Right forelimb (tissue), 1 donor: ENCODE measurements around the gene KLHL41.
A peak's percentile ranks its signal among the peaks of the same experiment; 100 is the strongest.
"Not testable (repeated sequence)": the region's sequence is repeated elsewhere in the genome, so short reads cannot be mapped to it uniquely, and the experiment has no call there.

Experiments
- DNase-seq: peaks from one replicate; pipeline ENCODE4 v3.0.0-alpha.2; 2018

The KLHL41 gene

DNA sequence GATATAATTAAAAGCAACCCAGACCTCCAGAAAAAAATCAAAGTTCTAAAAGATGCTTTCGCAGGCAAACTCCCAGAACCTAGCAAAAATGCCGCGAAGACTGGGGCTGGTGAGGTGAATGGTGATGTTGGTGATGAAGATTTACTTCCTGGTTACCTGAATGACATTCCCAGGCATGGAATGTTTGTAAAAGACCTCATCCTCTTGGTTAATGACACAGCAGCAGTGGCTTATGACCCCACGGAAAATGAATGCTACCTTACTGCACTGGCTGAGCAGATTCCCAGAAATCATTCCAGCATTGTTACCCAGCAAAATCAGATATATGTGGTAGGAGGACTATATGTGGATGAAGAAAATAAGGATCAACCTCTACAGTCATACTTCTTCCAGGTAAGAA is 994 bp downstream of the KLHL41 start:
- no peak for DNase-seq

DNA sequence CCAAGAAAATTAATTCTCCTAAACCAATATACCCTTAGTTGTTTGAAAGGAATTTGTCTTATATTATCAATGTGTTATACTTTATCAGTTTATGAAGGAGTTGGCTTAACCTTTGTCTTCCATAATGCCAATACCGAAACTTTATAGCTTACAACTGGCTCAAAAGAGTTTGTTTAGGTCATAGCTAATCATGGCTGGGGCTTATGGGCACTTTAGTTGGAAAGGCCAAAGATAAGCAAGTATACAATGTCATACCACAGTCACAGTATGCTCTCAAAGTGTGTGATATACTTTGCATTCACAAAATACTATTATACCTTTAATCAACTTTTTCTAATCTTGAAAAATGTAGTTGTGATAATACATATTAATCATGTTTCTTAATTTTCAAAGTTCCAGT is 2.3 kb downstream of the KLHL41 start:
- DNase-seq: no peak

DNA sequence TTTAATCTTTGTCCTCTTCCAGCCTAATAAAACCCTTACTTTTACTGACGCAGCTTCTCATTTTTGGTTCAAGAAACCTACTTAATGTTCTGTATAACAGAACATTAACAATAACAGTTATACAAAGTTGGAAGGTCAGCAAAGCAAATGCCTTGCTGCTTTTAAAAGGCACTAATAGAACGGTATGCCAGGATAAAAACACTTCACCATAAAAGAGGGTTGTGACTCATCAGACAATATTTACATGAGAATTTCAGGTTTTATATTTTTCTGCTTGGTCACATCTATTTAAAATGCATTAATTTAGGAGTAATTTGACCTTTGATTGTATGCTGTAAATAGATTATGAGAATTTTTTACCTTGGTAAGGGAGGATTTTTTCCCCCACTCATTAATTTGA is 3.0 kb downstream of the KLHL41 start:
- DNase-seq: no peak

DNA sequence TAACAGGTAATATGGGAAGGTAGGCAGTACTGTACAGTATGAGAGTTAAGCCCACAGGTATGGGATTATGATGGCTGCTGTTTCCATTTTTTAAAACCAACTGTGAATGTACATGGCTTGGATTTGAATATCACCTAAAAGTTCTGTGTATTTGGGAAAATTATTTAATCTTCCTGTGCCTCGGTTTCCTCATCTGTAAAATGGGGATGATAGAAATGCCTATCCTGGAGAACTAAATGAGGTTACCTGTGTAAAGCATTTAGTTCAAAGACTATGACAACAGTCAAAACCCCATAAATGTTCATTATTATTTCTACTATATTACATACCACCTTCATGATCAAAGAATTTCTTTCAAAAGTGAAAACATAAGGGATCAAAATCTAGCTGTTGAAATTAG is 3.6 kb downstream of the KLHL41 start:
- DNase-seq: no peak

DNA sequence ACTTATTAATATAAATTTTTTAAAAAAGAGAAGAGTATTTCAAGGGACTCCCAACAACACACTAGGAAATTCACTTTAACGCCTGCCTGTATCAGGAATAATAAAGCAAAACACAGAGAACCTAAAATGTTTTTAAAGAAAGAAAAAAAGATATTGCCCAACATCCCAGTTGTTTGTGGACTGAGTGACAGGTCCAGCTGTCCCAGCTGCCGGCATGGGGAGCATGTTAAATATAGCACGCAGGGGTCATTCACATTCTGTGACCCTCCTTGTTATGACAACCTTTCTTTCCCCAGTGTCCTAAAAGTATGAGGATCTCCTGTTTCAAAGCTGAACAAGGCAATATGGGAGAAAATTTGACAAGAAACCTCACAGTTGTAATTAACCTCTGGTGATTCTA is 4.4 kb downstream of the KLHL41 start:
- DNase-seq: no peak

DNA sequence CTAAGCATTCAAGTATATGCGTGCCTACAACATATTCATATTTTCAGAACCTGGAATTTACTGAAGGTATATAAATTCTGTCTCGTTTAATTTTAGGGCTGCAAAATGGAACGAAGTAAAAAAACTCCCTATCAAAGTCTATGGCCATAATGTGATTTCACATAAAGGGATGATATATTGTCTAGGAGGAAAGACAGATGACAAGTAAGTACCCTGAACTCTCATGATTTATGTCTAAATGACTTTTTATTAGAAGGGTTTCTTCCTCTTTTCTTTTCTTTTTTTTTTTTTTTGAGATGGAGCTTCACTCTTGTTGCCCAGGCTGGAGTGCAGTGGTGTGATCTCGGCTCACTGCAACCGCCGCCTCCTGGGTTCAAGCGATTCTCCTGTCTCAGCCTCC is 5.3 kb downstream of the KLHL41 start:
- not testable (repeated sequence) for DNase-seq

DNA sequence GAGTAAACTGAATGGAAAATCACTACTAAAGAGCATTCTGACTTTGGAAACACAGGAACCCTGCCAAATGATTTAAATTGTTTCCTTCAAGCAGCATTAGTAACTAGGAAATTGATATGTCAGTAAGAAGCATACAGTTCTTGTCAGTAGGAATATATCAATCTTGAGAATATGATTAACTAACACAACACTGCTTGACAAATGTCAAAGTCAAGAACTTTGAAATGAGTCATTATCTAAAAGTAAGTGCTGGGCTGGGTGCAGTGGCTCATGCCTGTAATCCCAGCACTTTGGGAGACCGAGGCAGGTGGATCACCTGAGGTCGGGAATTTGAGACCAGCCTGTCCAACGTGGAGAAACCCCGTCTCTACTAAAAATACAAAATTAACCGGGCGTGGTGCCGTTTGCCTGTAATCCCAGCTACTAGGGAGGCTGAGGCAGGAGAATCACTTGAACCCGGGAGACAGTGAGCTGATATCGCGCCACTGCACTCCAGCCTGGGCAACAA is 7.0 kb downstream of the KLHL41 start:
- DNase-seq: not testable (repeated sequence)

DNA sequence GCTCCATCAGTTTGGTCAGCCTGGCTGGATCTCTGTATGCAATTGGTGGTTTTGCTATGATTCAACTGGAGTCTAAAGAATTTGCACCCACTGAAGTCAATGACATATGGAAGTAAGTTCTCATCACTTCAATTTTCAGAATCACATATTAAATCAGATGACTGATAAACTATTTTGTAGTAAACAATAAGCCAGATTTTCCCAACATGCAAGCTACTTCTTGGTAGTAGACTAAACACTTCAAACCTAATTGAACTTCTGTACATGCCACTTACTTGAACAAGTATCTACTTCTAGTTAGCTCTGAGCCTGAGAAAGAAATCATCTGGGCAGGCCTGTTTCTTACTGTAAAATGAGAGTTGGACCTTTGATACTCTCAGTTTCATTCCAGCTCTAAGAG is 11.4 kb downstream of the KLHL41 start:
- DNase-seq: no peak

DNA sequence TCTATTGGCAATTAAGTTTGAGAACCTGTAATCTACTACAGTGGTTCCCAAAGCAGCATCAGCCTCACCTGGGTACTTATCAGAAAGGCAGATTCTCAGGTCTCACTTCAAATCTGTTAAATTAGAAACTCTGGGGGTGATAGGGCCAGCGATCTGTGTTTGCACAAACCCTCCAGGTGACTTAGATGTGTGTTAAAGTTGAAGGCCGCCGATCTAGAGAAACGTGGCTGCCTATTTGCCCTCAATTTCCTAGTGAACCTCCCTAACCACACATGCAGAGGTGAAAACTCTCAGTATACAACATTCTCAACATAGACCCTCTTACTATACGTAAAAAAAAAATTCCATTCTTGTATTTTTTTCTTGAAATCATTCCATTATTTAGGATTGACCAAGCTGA is 14.2 kb downstream of the KLHL41 start:
- DNase-seq: no peak

DNA sequence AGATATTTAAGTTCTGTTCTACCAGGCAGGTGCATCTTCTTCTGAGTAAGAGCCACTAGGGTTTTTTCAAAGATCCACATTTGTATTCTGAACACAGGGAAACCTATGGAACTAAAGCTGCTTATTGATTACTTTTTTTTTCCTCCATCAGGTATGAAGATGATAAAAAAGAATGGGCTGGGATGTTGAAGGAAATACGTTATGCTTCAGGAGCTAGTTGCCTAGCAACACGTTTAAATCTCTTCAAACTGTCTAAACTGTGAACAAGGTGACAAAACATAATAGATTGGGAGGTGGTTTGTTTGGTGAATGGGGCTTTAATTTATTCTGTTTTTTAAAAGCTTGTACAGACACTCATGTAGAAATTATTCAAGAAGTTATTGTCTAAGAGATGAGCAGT is 15.9 kb downstream of the KLHL41 start:
- no peak for DNase-seq

DNA sequence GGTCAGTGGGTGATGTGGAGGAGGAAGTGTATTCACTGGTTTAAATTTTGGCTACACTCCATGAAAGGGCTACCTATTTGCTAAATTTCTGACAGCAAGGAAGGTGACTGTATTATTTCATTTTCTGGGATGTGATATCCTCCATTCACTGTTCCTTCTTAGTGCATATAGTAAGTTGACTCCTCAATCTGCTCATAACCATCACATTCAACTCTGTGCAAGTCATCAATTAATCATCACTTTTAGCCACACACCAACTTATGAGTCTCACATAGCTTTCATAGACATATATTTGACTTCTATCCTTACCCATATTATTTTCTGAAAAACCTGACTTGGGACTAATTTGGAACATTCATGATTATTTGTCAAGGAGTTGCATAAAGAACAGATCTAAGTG is 16.9 kb downstream of the KLHL41 start:
- no peak for DNase-seq

DNA sequence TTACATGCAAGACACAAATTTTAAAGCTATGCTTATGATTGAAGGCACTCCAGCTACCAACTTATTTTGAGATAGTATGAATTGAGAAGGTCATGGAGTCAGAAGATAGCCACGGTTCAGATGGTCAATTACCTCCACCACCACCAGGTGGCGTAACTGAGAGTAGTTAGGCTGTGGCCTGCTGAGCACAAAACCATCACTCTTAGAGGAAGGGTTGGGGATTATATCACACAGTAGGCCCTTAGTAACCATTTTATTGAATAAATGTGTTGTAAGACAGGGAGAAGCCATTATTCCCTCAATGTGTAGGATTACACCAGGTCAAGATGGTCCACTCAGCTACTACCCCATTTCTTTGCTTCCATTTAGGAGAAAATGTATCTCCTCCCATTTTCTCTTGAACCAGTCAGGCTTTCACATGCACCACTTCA is 18.8 kb downstream of the KLHL41 start:
- DNase-seq: peak; percentile 64

DNA sequence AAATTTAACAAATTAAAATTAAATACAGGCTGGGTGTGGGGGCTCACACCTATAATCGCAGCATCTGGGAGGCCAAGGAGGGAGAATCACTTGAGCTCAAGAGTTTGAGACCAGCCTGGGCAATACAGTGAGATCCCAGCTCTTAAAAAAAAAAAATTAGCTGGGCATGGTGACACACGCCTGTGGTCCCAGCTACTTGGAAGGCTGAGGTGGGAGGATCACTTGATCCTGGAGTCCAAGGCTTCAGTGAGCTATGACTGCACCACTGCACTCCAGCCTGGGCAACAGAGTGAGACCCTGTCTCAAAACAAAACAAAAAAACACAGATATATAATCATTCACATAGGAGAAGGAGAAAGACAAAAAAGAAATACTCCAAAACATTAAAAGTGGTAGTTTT is 30.0 kb downstream of the KLHL41 start:
- DNase-seq: not testable (repeated sequence)

DNA sequence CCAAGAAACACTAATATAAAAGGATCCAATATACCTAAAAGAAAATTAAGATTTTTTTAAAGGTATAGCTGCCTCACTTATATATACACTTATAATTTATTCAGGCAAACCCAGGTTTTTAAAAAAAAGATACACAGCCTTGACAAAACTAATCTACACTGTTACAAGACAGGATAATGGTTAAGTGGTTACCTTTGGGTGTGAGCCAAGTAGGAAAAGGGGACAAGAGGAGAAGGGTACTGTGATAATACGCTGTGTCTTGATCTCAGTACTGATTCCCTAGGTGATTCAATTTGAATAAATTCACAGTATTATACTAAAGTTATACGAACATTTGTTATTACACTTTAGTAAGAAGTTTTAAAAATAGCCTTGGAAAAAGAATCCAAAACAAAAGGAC is 30.6 kb downstream of the KLHL41 start:
- no peak for DNase-seq

DNA sequence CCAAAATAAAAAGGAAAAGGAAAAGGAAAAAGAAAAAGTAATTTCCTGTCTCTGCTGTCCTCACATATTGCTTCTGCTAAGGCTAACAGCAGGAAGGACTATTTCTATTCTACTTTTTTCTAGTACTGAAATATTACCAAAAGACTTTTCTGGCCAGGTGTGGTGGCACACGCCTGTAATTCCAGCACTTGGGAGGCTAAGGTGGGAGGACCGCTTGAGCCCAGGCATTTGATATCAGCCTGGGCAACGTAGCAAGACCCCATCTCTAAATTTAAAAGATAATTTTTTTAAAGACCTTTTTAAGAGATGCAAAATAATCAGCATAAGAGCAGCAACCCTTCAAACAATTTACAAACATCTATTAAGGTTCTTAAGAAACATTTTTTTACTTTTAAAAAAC is 32.9 kb downstream of the KLHL41 start:
- no peak for DNase-seq

DNA sequence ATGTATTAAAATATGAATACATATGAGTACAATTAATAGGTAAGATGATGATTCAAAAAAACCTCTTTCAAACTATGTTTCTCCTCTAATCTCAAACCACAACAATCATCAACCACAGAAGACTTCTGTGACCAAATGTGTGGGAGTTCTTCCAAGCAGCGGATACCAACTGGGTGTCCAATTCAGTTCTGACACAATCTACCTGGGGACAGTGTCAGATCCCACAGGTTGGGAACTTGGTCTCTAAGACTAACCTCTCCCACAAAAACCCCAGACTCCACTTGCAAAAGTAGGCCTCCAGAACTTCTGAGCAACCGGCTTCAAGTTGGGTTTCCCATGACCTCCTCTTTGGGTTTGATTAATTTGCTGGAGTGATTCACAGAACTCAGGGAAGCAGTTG is 37.3 kb downstream of the KLHL41 start:
- DNase-seq: no peak

DNA sequence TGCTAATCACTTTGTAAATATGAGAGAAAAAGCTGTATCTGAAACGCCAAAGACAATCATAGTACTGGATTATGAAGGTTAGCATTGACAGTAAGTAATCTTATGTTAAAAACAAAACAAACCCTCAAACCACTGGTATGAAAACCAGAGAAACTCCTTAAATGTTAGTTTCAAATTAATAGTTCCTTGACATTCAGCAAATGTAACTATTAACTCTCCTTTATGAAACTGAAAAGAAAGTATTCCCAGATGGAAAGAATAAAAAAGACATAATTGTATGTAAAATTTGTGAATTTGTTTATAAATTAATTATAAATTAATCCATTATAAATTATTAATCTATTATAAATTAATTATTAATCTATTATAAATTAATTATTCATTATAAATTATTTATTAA is 51.9 kb downstream of the KLHL41 start:
- DNase-seq: no peak

DNA sequence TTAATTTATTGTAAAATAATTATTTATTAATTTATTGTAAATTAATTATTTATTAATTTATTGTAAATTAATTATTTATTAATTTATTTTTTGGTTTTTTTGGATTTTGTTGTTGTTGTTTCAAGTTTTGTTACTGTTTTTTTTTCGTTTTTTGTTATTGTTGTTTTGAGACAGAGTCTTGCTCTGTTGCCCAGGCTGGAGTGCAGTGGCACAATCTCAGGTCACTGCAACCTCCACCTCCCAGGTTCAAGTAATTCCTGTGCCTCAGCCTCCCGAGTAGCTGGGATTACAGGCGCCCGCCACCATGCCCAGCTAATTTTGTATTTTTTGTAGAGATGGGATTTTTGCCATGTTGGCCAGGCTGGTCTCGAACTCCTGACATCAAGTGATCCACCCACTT is 52.6 kb downstream of the KLHL41 start:
- not testable (repeated sequence) for DNase-seq

DNA sequence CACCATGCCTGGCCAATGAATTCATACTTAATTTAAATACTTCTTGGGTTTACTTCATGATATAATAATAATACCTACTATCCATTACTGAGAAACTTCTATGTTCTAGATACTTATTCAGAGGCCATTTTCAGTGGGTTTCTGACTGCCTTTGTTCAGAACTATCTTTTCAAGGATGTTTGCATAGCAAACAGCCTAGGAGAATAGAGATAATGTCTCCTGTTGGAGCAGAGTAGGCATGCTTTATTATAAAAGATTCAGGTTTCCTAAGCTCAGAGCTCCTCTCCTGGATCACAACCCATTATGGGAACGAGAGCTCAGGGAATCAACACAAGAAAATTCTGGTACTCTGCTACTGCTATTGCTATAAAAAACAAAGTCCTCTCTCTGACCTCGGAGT is 53.0 kb downstream of the KLHL41 start:
- no peak for DNase-seq

DNA sequence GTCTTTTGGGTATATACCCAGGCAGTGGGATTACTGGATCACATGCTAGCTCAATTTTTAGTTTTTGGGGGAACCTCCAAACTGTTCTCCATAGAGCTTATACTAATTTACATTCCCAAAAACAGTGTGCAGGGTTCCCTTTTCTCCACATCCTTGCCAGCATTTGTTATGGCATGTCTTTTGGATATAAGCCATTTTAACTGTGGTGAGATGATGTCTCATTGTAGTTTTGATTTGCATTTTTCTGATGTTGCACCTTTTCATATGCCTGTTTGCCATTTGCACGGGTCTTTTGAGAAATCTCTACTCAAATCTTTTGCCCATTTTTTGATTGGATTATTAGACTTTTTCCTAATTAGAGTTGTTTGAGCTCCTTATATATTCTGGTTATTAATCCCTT is 56.2 kb downstream of the KLHL41 start:
- DNase-seq: no peak

DNA sequence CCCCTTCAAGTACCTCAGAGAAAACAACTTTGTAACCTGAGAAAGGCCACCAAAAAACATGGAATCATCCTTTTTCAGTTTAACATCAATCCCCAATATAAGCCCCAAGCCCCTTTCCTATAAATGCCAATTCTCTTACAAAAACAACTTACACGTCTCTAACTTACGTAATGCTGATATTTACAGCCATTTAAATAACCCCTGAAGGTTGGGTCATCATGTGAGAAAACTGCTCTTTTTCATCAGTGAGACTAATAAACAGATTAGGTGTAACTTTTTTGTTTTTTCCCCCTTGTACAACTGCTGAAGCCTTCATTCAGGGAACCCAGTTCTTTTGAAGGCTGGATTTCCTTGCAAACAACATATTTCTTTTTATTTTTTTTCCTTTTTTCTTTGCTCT is 60.4 kb downstream of the KLHL41 start:
- no peak for DNase-seq

DNA sequence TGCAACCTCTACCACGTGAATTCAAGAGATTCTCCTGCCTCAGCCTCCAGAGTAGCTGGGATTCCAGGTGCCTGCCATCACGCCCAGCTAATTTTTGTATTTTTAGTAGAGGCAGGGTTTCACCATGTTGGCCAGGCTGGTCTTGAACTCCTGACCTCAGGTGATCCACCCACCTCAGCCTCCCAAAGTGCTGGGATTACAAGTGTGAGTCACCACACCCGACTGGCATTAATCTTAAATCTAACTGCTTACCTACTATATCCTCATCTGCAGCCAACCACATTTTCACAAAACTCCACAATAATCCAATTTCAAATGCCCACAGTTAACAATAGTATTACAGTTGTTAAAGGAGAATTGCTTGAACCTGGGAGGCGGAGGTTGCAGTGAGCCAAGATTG is 61.2 kb downstream of the KLHL41 start:
- DNase-seq: not testable (repeated sequence)

DNA sequence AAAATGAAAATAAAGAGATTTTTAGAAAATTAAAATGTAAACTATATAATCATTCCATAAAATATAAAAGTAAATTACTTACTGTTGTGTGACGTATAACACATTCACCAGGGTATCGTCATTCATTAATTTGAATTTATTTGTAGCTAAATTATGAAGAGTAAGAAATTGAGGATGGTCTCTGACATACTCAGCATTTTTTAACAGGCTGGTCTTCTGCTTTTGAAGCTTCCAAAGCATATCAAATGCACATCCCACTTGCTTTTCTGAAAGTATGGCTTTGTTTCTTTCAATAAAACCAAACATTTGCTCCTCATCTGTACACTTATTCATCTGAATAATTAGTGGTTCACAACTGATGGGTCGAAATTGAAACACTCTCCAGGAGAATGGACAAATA is 62.1 kb downstream of the KLHL41 start:
- DNase-seq: no peak

DNA sequence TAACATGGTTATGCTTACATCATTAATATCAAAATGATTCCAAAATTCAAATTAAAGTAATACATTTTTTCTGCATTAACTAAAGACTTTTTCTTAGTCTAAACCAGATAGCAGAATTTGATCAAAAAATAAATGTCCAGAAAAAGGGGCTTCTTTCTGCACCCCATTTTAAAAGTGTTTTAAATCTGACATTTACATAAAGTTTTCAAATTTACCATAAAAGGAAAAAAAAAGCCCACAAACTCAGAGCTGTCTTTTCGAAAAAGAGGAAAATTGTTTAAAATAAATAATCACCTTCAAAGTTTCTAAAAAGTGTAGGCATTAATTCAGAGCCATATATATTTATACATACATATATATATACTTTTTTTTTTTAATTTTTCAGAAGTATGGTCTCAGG is 62.7 kb downstream of the KLHL41 start:
- DNase-seq: no peak

DNA sequence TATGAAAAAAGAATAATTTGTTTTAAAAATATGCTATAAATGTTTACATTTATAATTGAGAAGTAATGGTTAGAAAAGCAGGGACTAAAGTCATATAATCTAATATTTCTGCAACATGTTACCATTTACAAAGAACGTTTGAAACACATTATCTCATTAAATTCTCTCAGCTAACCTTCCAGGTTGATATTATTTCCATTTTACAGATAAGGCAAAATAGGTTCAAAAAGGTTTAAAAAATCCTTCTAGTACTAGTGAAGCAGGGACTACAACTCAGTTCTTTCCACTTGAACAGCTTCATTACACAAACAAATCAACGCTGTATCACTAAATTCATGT is 63.3 kb downstream of the KLHL41 start:
- no peak for DNase-seq
